Astrocyte (in vitro differentiated cells and primary cell): ENCODE results near the gene COLEC11.

Experiments
- EZH2 ChIP-seq: IDR thresholded peaks from 2 replicates; pipeline ENCODE4 v1.6.1; 2012; ENCODE audit warnings: mild to moderate bottlenecking, low read length, inconsistent platforms; ENCODE audit not compliant: insufficient read depth
- TF ChIP-seq, protein P1 (sequence below): IDR thresholded peaks from 2 replicates; pipeline ENCODE4 v1.5.1; 2011; ENCODE audit warnings: low read depth, mild to moderate bottlenecking, inconsistent platforms, low read length, moderate library complexity; ENCODE audit not compliant: insufficient read depth

GRCh38 chr2:3634596-3635121, 39.7 kb downstream of the COLEC11 start:
- no peak for TF ChIP-seq EZH2
- TF ChIP-seq, protein P1, sequence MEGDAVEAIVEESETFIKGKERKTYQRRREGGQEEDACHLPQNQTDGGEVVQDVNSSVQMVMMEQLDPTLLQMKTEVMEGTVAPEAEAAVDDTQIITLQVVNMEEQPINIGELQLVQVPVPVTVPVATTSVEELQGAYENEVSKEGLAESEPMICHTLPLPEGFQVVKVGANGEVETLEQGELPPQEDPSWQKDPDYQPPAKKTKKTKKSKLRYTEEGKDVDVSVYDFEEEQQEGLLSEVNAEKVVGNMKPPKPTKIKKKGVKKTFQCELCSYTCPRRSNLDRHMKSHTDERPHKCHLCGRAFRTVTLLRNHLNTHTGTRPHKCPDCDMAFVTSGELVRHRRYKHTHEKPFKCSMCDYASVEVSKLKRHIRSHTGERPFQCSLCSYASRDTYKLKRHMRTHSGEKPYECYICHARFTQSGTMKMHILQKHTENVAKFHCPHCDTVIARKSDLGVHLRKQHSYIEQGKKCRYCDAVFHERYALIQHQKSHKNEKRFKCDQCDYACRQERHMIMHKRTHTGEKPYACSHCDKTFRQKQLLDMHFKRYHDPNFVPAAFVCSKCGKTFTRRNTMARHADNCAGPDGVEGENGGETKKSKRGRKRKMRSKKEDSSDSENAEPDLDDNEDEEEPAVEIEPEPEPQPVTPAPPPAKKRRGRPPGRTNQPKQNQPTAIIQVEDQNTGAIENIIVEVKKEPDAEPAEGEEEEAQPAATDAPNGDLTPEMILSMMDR: no peak
